Ishikawa (cell line): Measurements from ENCODE around the gene TOR4A.

Experiments
- CREB1 ChIP-seq: IDR thresholded peaks from 2 replicates; pipeline ENCODE4 v1.6.1; 2012; ENCODE audit warnings: low read depth
- FOXM1 ChIP-seq: IDR thresholded peaks from 2 replicates; pipeline ENCODE4 v1.6.1; 2012; ENCODE audit warnings: low read depth, borderline replicate concordance
- NFIC ChIP-seq: IDR thresholded peaks from 2 replicates; pipeline ENCODE4 v1.6.1; 2012
- YY1 ChIP-seq: IDR thresholded peaks from 2 replicates; pipeline ENCODE4 v1.6.1; 2012; ENCODE audit warnings: low read depth
- TF ChIP-seq, protein P1 (sequence below): IDR thresholded peaks from 2 replicates; pipeline ENCODE4 v1.6.1; 2012

DNA sequence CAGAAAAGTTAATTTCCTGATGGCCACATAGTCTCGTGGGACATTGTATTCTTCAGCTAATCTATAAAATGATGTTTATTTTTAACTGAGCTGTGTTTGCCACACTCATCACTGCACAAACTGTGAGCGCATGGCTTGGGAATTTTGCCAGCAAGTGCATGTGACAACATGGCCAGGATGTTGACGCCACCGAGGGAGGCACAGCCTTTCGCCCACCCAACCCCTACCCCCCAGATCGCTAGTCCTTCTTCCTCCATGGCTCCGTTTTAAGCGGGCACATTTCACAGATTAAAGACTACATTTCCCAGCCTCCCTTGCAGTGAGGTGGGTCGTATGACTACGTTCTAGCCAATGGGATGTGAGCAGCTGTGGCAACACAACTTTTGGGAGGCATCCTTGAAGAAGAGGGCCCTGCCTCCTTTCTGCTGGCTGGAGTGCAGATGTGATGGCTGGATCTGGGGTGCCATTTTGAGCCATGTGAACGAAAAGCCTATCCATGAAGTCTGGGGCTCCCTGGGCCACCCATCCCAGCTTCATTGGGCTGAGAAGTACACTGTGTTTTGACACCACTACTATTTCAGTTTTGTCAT, 16.7 kb downstream of the TOR4A start:
- TF ChIP-seq, protein P1, sequence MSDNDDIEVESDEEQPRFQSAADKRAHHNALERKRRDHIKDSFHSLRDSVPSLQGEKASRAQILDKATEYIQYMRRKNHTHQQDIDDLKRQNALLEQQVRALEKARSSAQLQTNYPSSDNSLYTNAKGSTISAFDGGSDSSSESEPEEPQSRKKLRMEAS, result no peak
- no peak for TF ChIP-seq YY1
- TF ChIP-seq NFIC, result no peak
- TF ChIP-seq CREB1, result no peak
- no peak for TF ChIP-seq FOXM1
